Mesendoderm (in vitro differentiated cells): ENCODE results near the gene COQ2.
A peak's percentile ranks its signal among the peaks of the same experiment; 100 is the strongest.

Source experiments
- DNase-seq: peaks from one replicate; pipeline ENCODE4 v3.0.0; 2013
- H2AK5ac ChIP-seq: 2 replicates; pipeline ENCODE4 v1.6.1; 2013; ENCODE audit warnings: low read length, inconsistent platforms
- H2BK120ac ChIP-seq: 2 replicates; pipeline ENCODE4 v1.6.1; 2013; ENCODE audit warnings: low read depth, mild to moderate bottlenecking, low read length, moderate library complexity, mixed read lengths
- H2BK15ac ChIP-seq: replicated peaks from 2 replicates; pipeline ENCODE4 v1.6.1; 2013; ENCODE audit warnings: low read depth, mild to moderate bottlenecking, moderate library complexity
- H2BK5ac ChIP-seq: 2 replicates; pipeline ENCODE4 v1.6.1; 2013; ENCODE audit warnings: low read length, inconsistent platforms
- H3K18ac ChIP-seq: 2 replicates; pipeline ENCODE4 v1.6.1; 2013; ENCODE audit warnings: mild to moderate bottlenecking, low read length, mixed read lengths
- H3K23ac ChIP-seq: one replicate; pipeline ENCODE4 v1.6.1; 2013; ENCODE audit warnings: low read length
- H3K27ac ChIP-seq: 2 replicates; pipeline ENCODE4 v1.5.1; 2013; ENCODE audit warnings: low read depth, mild to moderate bottlenecking, inconsistent platforms, low read length, moderate library complexity
- H3K27me3 ChIP-seq: 2 replicates; pipeline ENCODE4 v1.6.1; 2013; ENCODE audit warnings: low read length, control low read depth, mild to moderate bottlenecking, inconsistent platforms; ENCODE audit not compliant: insufficient read depth, poor library complexity
- H3K36me3 ChIP-seq: 2 replicates; pipeline ENCODE4 v1.6.1; 2013; ENCODE audit warnings: low read length, inconsistent platforms; ENCODE audit not compliant: control insufficient read depth, insufficient read depth
- H3K4ac ChIP-seq: one replicate; pipeline ENCODE4 v1.6.1; 2013; ENCODE audit warnings: low read depth, mild to moderate bottlenecking, low read length, moderate library complexity
- H3K4me1 ChIP-seq: 2 replicates; pipeline ENCODE4 v1.6.1; 2013; ENCODE audit warnings: low read depth, low read length, inconsistent platforms; ENCODE audit not compliant: control insufficient read depth
- H3K4me2 ChIP-seq: 2 replicates; pipeline ENCODE4 v1.6.1; 2013; ENCODE audit warnings: low read length
- H3K4me3 ChIP-seq: 2 replicates; pipeline ENCODE4 v1.5.1; 2013; ENCODE audit warnings: mild to moderate bottlenecking, low read length
- H3K56ac ChIP-seq: one replicate; pipeline ENCODE4 v1.6.1; 2013; ENCODE audit warnings: low read length
- H3K79me1 ChIP-seq: 2 replicates; pipeline ENCODE4 v1.6.1; 2013; ENCODE audit warnings: low read length, inconsistent platforms
- H3K79me2 ChIP-seq: 2 replicates; pipeline ENCODE4 v1.6.1; 2013; ENCODE audit warnings: mild to moderate bottlenecking, low read length; ENCODE audit not compliant: control insufficient read depth, insufficient read depth
- H3K9ac ChIP-seq: 2 replicates; pipeline ENCODE4 v1.6.1; 2013; ENCODE audit warnings: low read length, inconsistent platforms
- H4K5ac ChIP-seq: one replicate; pipeline ENCODE4 v1.6.1; 2013; ENCODE audit warnings: low read length
- H4K8ac ChIP-seq: one replicate; pipeline ENCODE4 v1.6.1; 2013; ENCODE audit warnings: low read depth, mild to moderate bottlenecking, control low read depth, low read length, moderate library complexity
- WGBS: extraction: QIAGEN DNeasy Blood & Tissue Kit; methylation state at CpG from one replicate; pipeline ENCODE4 v1.1.7; 2013; ENCODE audit warnings: low lambda C conversion rate, missing lambda C conversion rate; ENCODE audit not compliant: insufficient coverage; ENCODE audit errors: extremely low coverage; 5-methylcytosine and 5-hydroxymethylcytosine counted together

Gene COQ2

DNA sequence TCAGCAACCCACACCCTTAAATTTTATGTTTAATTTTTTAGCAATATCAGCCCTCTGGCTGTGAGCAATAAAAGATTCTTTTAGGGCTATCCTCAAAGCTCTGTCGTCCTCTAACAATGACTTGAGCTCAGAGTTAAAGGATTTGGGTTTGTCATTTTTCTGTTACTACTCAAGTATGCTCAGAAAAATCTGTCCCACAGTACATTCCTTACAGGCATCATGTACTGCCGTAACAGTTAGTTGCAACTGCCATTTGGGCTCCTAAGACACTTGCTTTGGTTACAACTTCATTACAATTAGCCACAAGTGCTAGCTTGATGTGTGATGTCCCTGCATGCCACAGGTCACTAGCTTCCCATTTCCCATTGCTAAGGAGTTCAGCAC lies 33.2 kb downstream of the COQ2 start:
- Histone ChIP-seq H3K4me1 (peaks cover 4% of the 10 kb centered on the region), H3K27ac (no peak overlapping the region), H3K4me3 (no peak overlapping the region), H3K79me1 (no peaks in the 10 kb centered on the region), H3K36me3 (no peaks in the 10 kb centered on the region), H2AK5ac (peak overlapping the region; percentile 7), H3K4ac (no peak overlapping the region), H3K23ac (no peak overlapping the region), H3K56ac (no peak overlapping the region), H3K79me2 (no peaks in the 10 kb centered on the region), H3K4me2 (no peak overlapping the region), H2BK120ac (no peak overlapping the region), H2BK5ac (peak overlapping the region; percentile 11), H3K27me3 (no peaks in the 10 kb centered on the region), H3K9ac (no peak overlapping the region), H4K8ac (no peak overlapping the region), H4K5ac (peak overlapping the region; percentile 8), H3K18ac (no peak overlapping the region), H2BK15ac (no peak overlapping the region)
- WGBS: no CpG with 5 or more reads among the region's 2 CpGs
- no peak for DNase-seq

DNA sequence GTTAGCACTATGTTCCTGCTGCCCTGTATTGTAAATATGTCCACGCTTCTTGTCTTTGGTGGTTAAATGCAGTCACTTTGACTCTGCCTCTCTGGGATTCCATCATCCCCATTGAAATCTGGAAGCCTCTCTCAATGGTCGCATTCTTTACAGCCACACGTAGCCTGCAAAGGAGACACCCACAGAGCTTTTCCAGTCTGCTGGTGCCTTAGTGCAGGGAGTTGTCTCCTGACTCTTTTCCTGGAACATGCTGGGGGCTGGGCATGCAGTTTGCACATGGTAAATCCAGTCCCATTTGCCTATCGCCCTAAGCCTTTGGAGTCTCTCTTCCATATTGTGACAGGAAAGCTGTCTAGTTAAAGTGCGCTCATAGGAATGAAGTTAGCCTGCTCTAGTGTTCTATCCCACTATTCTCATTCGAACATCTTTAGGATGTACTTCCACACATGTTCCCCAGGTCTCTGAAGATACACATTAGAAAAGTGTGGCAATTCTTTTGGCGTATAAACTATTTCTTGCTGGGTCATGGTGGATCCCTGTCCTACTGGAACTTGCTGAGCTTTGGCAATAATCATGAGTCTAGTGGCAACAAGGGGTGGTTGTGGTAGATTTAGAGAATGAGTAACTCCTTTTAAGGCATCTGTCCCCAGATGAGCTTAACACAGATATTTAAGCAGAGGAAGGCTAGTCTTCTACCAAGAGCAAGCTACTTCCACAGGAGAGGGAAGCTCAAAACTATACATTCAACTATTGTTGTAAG lies 33.7 kb downstream of the COQ2 start:
- DNase-seq: peak; percentile 61
- no CpG with 5 or more reads among the region's 7 CpGs for WGBS

DNA sequence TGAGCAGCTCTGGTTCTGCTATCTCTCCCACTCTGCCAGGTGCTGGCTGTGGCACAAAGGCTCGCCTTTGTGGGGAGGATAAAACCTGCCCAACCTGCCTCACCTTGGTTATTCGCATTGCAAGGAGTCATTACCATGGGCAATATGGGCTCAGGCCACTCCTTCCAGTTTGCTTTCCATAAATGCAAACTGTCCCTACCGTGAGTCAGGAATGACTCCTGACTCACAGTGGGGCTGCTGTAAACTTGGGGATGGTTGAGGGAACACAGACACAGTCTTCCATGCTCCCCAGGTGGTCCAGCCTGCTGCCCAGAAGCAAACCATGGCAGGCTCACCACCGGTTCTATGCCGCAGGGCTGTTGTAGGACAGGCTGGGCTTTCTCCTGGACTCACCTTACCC lies 36.1 kb downstream of the COQ2 start:
- Histone ChIP-seq H2AK5ac (no peak overlapping the region), H3K4me1 (peaks cover 4% of the 10 kb centered on the region), H3K27me3 (no peaks in the 10 kb centered on the region), H4K8ac (no peak overlapping the region), H3K36me3 (no peaks in the 10 kb centered on the region), H3K9ac (no peak overlapping the region), H3K79me2 (no peaks in the 10 kb centered on the region), H3K4me3 (no peak overlapping the region), H2BK15ac (no peak overlapping the region), H3K4ac (no peak overlapping the region), H4K5ac (no peak overlapping the region), H3K27ac (no peak overlapping the region), H3K56ac (peak overlapping the region; percentile 42), H2BK5ac (no peak overlapping the region), H3K4me2 (no peak overlapping the region), H3K79me1 (no peaks in the 10 kb centered on the region), H3K18ac (no peak overlapping the region), H2BK120ac (no peak overlapping the region), H3K23ac (no peak overlapping the region)
- peak; percentile 48 for DNase-seq
- WGBS: no CpG with 5 or more reads among the region's 5 CpGs

More for the DNA sequence above, 33.7 kb downstream of the COQ2 start:
- Histone ChIP-seq H2AK5ac (no peak overlapping the region), H3K27ac (no peak overlapping the region), H2BK5ac (no peak overlapping the region), H3K9ac (no peak overlapping the region), H3K36me3 (no peaks in the 10 kb centered on the region), H3K56ac (no peak overlapping the region), H3K4me1 (peaks cover 4% of the 10 kb centered on the region), H3K18ac (no peak overlapping the region), H3K4me2 (no peak overlapping the region), H3K23ac (no peak overlapping the region), H3K4ac (no peak overlapping the region), H3K4me3 (no peak overlapping the region), H2BK15ac (no peak overlapping the region), H3K27me3 (no peaks in the 10 kb centered on the region), H3K79me1 (no peaks in the 10 kb centered on the region), H4K5ac (no peak overlapping the region), H4K8ac (no peak overlapping the region), H3K79me2 (no peaks in the 10 kb centered on the region), H2BK120ac (no peak overlapping the region)

DNA sequence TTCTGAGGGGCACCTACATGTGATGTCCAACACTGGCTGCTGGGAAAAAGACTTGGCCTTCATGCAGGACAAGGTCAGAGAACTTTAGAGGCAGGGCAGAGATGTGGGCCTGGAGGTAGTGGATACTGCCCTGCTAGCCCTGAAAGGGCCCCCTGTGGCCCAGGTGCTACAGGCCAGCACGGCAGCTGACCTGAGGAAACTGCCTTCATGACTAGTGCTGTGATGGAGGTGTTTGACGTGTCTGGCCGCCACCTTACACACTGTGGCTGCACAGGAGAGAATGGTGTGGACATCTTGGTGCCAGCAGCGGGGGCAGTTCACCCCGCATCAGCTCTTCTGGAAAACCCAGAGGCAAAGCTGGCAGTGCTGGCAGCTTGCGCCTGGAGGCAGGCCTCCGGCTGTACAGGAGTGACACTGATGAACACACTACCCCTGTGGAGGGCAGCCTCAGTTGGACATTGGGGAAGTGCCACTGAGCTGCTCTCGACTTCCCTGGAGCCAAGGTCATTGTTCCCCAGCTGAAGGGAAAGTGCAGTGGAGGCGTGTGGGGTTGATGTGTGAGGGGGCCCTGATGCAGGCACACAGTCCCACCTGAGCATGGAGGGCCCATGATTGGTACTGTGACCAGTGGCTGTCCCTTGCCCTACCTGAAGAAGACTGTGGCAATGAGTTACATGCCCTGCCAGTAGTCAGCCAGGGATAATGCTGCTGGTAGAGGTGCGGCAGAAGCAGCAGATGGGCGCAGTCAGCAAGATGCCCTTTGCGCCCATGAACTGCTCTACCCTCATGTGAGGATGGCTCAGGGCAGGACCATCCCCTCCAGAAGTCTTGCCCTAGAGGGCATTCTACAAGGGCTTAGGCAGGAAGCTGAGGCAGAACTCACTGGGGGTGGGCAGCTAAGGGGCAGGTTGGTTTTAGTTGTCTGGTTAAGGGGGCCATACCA lies 36.9 kb downstream of the COQ2 start:
- no peak overlapping the region for H3K4me2 ChIP-seq
- H3K79me2 ChIP-seq: no peaks in the 10 kb centered on the region
- no peak overlapping the region for H2BK15ac ChIP-seq
- H3K9ac ChIP-seq: no peak overlapping the region
- H4K5ac ChIP-seq: no peak overlapping the region
- no peak overlapping the region for H3K27ac ChIP-seq
- no peak overlapping the region for H3K4ac ChIP-seq
- no peak for DNase-seq
- no peak overlapping the region for H3K4me3 ChIP-seq
- no peaks in the 10 kb centered on the region for H3K27me3 ChIP-seq
- peak overlapping the region; percentile 42 for H3K56ac ChIP-seq
- no peaks in the 10 kb centered on the region for H3K36me3 ChIP-seq
- H3K18ac ChIP-seq: no peak overlapping the region
- no CpG with 5 or more reads among the region's 12 CpGs for WGBS
- H3K79me1 ChIP-seq: no peaks in the 10 kb centered on the region
- H2AK5ac ChIP-seq: no peak overlapping the region
- no peak overlapping the region for H3K23ac ChIP-seq
- H3K4me1 ChIP-seq: peaks cover 4% of the 10 kb centered on the region
- peak overlapping the region; percentile 41 for H2BK5ac ChIP-seq
- no peak overlapping the region for H4K8ac ChIP-seq
- H2BK120ac ChIP-seq: no peak overlapping the region

DNA sequence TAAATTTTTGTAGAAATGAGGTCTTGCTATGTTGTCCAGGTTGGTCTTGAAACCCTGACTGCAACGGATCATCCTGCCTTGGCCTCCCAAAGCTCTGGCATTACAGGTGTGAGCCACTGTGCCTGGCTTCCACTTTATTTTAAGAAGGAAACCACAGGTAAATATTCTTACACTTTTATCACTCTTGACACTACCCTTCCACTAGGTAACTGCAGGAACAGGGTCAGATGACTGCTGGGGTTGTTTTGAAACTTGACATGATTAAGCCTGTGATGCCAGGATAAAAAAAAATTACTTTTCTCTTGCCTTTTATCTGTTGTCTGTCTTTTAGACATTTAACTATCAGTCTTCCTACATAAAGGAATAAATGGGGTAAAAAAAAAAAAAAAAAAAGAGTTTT lies 43.5 kb downstream of the COQ2 start:
- no peak overlapping the region for H3K9ac ChIP-seq
- H4K5ac ChIP-seq: no peak overlapping the region
- H3K27ac ChIP-seq: no peak overlapping the region
- no peak overlapping the region for H3K23ac ChIP-seq
- H3K27me3 ChIP-seq: no peaks in the 10 kb centered on the region
- no peak overlapping the region for H2BK15ac ChIP-seq
- no peak overlapping the region for H4K8ac ChIP-seq
- H2BK5ac ChIP-seq: no peak overlapping the region
- H3K56ac ChIP-seq: no peak overlapping the region
- no peaks in the 10 kb centered on the region for H3K79me1 ChIP-seq
- DNase-seq: no peak
- H3K4me2 ChIP-seq: no peak overlapping the region
- no peak overlapping the region for H2AK5ac ChIP-seq
- no peaks in the 10 kb centered on the region for H3K4me1 ChIP-seq
- H3K4me3 ChIP-seq: no peak overlapping the region
- no CpG with 5 or more reads among the region's 1 CpG for WGBS
- no peak overlapping the region for H2BK120ac ChIP-seq
- H3K4ac ChIP-seq: no peak overlapping the region
- no peaks in the 10 kb centered on the region for H3K36me3 ChIP-seq
- H3K18ac ChIP-seq: no peak overlapping the region
- H3K79me2 ChIP-seq: no peaks in the 10 kb centered on the region
